ENCODE data around the gene STK11. TPM values are rescaled to one million over a fixed set of nuclear protein-coding genes. Genes with fewer than 3 reads are reported as not detected.

Gene STK11
- total RNA-seq, 3 donors from 2014 or later (not counting 1 experiment from before 2014, with no cell fraction given), result 51.5 to 61.1 (median 54.0) TPM

DNA sequence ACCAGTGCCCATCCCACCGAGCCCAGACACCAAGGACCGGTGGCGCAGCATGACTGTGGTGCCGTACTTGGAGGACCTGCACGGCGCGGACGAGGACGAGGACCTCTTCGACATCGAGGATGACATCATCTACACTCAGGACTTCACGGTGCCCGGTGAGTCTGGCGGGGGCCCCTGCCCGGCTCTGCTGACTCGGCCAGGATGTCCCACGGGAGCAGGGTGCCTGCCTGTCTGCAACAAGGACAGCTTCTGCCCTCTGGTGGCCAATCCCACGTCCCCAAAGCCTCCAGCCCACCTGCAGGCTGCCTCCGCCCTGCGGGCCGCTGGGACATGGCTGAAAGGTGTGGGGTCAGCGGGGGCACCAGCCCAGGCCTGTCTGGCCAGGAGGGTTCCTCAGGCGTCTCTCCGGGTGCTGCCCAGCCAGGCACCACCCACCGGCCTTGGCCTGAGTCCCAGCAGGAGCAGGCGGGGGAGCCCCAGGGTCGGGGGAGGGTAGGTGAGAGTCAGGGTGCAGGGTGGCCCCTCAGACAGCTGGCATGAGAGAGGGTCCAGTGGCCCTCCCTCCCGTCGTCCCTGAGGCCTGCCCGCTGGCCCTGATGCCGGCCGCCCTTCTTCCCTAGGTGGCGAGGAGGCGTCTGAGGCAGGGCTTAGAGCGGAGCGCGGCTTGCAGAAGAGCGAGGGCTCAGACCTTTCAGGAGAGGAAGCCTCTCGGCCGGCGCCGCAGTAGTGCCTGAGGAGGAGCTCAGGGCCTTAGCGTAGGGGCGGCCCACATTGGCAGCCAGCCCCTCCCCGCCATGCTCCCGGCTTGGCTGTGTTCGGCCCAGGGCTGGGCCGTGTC lies 17.7 kb downstream of the STK11 start:
- Histone ChIP-seq H3K9me3 (ENCODE audit: control insufficient read depth, insufficient read depth, low read length) (no peaks in the 10 kb centered on the region), H3K27me3 (ENCODE audit: control insufficient read depth, insufficient read depth, low read length) (no peaks in the 10 kb centered on the region), H3K4me3 (ENCODE audit: low read length) (no peak overlapping the region), H3K27ac (ENCODE audit: low read length) (no peak overlapping the region), H3K4me1 (ENCODE audit: control insufficient read depth, insufficient read depth, low read length) (no peaks in the 10 kb centered on the region), H3K36me3 (ENCODE audit: control insufficient read depth, insufficient read depth, low read length) (peaks cover 47% of the 10 kb centered on the region)
- Mint-ChIP-seq H3K27ac (no peak overlapping the region), H3K36me3 (no peaks in the 10 kb centered on the region), H3K9me3 (no peaks in the 10 kb centered on the region), H3K4me3 (no peak overlapping the region), H3K4me1 (no peaks in the 10 kb centered on the region), H3K27me3 (ENCODE audit: low read depth in 2 of 2) (no peaks in the 10 kb centered on the region)
- 91% methylated on average over 48 of the region's 48 CpGs for WGBS (ENCODE audit: insufficient coverage)
- TF ChIP-seq, protein P1, sequence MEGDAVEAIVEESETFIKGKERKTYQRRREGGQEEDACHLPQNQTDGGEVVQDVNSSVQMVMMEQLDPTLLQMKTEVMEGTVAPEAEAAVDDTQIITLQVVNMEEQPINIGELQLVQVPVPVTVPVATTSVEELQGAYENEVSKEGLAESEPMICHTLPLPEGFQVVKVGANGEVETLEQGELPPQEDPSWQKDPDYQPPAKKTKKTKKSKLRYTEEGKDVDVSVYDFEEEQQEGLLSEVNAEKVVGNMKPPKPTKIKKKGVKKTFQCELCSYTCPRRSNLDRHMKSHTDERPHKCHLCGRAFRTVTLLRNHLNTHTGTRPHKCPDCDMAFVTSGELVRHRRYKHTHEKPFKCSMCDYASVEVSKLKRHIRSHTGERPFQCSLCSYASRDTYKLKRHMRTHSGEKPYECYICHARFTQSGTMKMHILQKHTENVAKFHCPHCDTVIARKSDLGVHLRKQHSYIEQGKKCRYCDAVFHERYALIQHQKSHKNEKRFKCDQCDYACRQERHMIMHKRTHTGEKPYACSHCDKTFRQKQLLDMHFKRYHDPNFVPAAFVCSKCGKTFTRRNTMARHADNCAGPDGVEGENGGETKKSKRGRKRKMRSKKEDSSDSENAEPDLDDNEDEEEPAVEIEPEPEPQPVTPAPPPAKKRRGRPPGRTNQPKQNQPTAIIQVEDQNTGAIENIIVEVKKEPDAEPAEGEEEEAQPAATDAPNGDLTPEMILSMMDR (IDR thresholded peaks at IDR 0.05), result no peak
- DNase-seq, result peak in 1 of 2 donors; percentile 55
- peak in 1 of 3 donors; percentile 29 for ATAC-seq
- intact Hi-C loops (cut with micrococcal nuclease), result no loop called here

DNA sequence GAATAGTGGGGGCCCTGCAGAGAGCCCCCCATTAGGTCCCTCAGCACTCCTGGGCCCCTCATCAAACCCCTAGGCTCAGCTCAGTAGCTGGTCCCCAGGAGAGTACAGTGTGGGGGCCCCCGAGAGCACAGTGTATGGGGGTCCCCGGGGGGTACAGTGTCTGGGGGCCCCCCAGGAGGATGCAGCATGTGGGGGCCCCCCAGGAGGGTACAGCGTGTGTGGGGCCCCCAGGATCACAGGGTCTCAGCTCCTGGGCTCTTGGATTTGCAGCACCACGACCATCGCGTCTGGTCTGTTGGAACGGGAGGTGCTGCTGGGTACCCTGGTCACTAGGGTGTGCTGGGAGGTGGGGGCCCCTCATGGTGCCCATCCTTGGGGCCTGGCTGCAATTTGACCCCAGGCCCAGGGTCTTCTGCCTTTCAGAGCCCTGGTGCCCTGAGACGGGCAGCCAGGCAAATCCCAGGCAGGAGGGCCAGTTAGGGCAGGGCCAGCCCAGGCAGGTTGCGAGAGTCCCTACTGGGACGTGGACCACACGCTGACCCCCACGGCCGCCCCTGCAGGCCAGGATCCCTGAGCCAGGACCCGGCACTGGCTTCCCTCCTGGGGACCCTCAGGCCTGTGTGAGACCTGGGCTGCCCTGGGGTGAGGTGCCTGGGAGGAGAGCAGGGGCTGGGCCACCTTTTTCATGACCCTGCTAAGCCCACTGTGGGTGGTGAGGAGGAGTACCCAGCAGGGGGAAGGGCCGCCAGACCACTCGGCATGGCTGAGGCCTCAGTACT lies 18.7 kb downstream of the STK11 start:
- no peak overlapping the region for H3K27ac Mint-ChIP-seq
- Histone ChIP-seq H3K4me1 (ENCODE audit: control insufficient read depth, insufficient read depth, low read length) (no peaks in the 10 kb centered on the region), H3K27me3 (ENCODE audit: control insufficient read depth, insufficient read depth, low read length) (no peaks in the 10 kb centered on the region), H3K4me3 (ENCODE audit: low read length) (no peak overlapping the region), H3K27ac (ENCODE audit: low read length) (no peak overlapping the region), H3K9me3 (ENCODE audit: control insufficient read depth, insufficient read depth, low read length) (no peaks in the 10 kb centered on the region), H3K36me3 (ENCODE audit: control insufficient read depth, insufficient read depth, low read length) (peaks cover 47% of the 10 kb centered on the region)
- intact Hi-C loops (cut with micrococcal nuclease), result no loop called here
- H3K27me3 Mint-ChIP-seq (ENCODE audit: low read depth in 2 of 2), result no peaks in the 10 kb centered on the region
- H3K36me3 Mint-ChIP-seq, result no peaks in the 10 kb centered on the region
- ATAC-seq (no peak), DNase-seq (no peak)
- no peaks in the 10 kb centered on the region for H3K4me1 Mint-ChIP-seq
- TF ChIP-seq, protein P1 (IDR thresholded peaks at IDR 0.05), result no peak
- WGBS (ENCODE audit: insufficient coverage), result 97% methylated on average over 16 of the region's 16 CpGs
- no peak overlapping the region for H3K4me3 Mint-ChIP-seq
- H3K9me3 Mint-ChIP-seq, result no peaks in the 10 kb centered on the region

DNA sequence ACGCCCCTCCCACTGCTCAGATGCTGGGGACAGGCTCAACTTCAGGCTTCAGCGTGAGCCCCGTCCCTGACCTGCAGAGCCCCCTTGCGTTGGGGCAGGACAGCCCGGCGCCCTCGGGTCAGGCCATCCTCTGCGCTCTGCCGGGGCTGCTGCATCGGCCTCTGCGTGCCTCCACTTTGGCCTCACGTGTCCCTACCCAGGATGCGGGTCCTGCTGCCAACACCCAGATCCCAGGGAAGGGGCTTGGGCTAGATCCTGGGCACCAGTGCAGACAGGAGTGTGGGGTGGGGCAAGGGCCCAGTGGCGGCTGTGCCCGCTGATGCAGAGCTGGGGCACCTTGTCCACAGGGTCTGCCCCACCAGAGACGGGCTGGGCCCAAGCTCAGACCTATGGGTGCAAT lies 19.3 kb downstream of the STK11 start:
- Mint-ChIP-seq H3K4me3 (no peak overlapping the region), H3K36me3 (no peaks in the 10 kb centered on the region), H3K9me3 (no peaks in the 10 kb centered on the region), H3K27ac (no peak overlapping the region), H3K4me1 (no peaks in the 10 kb centered on the region), H3K27me3 (ENCODE audit: low read depth in 2 of 2) (no peaks in the 10 kb centered on the region)
- DNase-seq (no peak), ATAC-seq (no peak)
- no peaks in the 10 kb centered on the region for H3K9me3 ChIP-seq (ENCODE audit: control insufficient read depth, insufficient read depth, low read length)
- no peaks in the 10 kb centered on the region for H3K4me1 ChIP-seq (ENCODE audit: control insufficient read depth, insufficient read depth, low read length)
- peaks cover 47% of the 10 kb centered on the region for H3K36me3 ChIP-seq (ENCODE audit: control insufficient read depth, insufficient read depth, low read length)
- TF ChIP-seq, protein P1 (IDR thresholded peaks at IDR 0.05), result no peak
- intact Hi-C loops (cut with micrococcal nuclease), result no loop called here
- H3K4me3 ChIP-seq (ENCODE audit: low read length), result no peak overlapping the region
- 88% methylated on average over 16 of the region's 16 CpGs for WGBS (ENCODE audit: insufficient coverage)
- H3K27ac ChIP-seq (ENCODE audit: low read length), result no peak overlapping the region
- H3K27me3 ChIP-seq (ENCODE audit: control insufficient read depth, insufficient read depth, low read length), result no peaks in the 10 kb centered on the region
